Suppressor macrophage treated with lipopolysaccharide for 1 hour (primary cell): ENCODE measurements around the gene SDSL.

ENCODE experiments used
- DNase-seq, 3 donors: peaks; one replicate each; pipeline ENCODE4 v3.0.0-alpha.2; 2020 to 2022

The SDSL gene

GRCh38 chr12:113422030-113422885 lies at the start of gene SDSL:
Gene SDSL, plus strand, starts transcription at chr12:113422380. Its CDS starts 5,603 bp downstream, at chr12:113427983.
- DNase-seq: peak; percentile 96 to 99 (median 97)

- DNase-seq: no peak
Observed at GRCh38 chr12:113373440-113373839, 48.7 kb upstream of the SDSL start.

GRCh38 chr12:113373969-113374368 lies 48.2 kb upstream of the SDSL start:
- no peak for DNase-seq

- DNase-seq: no peak
Observed at GRCh38 chr12:113374823-113375428, 47.3 kb upstream of the SDSL start.

- DNase-seq: no peak
Observed at GRCh38 chr12:113378291-113378690, 43.9 kb upstream of the SDSL start.

GRCh38 chr12:113381220-113381619 lies 41.0 kb upstream of the SDSL start:
- DNase-seq: no peak

GRCh38 chr12:113382206-113382605 lies 40.0 kb upstream of the SDSL start:
- no peak for DNase-seq

- no peak for DNase-seq
Observed at GRCh38 chr12:113384778-113385177, 37.4 kb upstream of the SDSL start.

- peak in 2 of 3 donors; percentile 25 to 35 for DNase-seq
Observed at GRCh38 chr12:113385282-113385882, 36.8 kb upstream of the SDSL start.

- no peak for DNase-seq
Observed at GRCh38 chr12:113386866-113387566, 35.2 kb upstream of the SDSL start.

- no peak for DNase-seq
Observed at GRCh38 chr12:113387631-113388030, 34.5 kb upstream of the SDSL start.

- DNase-seq: no peak
Observed at GRCh38 chr12:113388351-113388750, 33.8 kb upstream of the SDSL start.

- no peak for DNase-seq
Observed at GRCh38 chr12:113390064-113391043, 31.8 kb upstream of the SDSL start.

GRCh38 chr12:113391145-113391544 lies 31.0 kb upstream of the SDSL start:
- no peak for DNase-seq

GRCh38 chr12:113391650-113392337 lies 30.4 kb upstream of the SDSL start:
- no peak for DNase-seq

- no peak for DNase-seq
Observed at GRCh38 chr12:113392520-113392919, 29.7 kb upstream of the SDSL start.

GRCh38 chr12:113392988-113393579 lies 29.1 kb upstream of the SDSL start:
- DNase-seq: no peak

- no peak for DNase-seq
Observed at GRCh38 chr12:113393749-113394148, 28.4 kb upstream of the SDSL start.

GRCh38 chr12:113395119-113395518 lies 27.1 kb upstream of the SDSL start:
- DNase-seq: no peak

GRCh38 chr12:113396200-113396599 lies 26.0 kb upstream of the SDSL start:
- DNase-seq: no peak
